GM12878 (cell line): ENCODE results near the gene CELSR1.

ENCODE experiments used
- CREB1 ChIP-seq: IDR thresholded peaks from 2 replicates; pipeline ENCODE4 v1.6.1; 2012; ENCODE audit warnings: low read depth, mild to moderate bottlenecking, inconsistent platforms
- CTCF ChIP-seq, 3 experiments: IDR thresholded peaks in 2 of 3; conservative IDR thresholded peaks in 1 of 3; 2 replicates each; pipeline ENCODE4 v1.5.1; 2011; ENCODE audit warnings: low read depth in 3 of 3, low read length in 3 of 3, mild to moderate bottlenecking in 3 of 3, control low read depth in 2 of 3, moderate library complexity in 2 of 3, inconsistent platforms in 1 of 3, mixed read lengths in 1 of 3; ENCODE audit not compliant: control insufficient read depth in 2 of 3, insufficient read depth in 1 of 3; ENCODE audit errors: extremely low read depth in 1 of 3
- GATAD2B ChIP-seq: fragments of 450-650 bp; conservative IDR thresholded peaks from 2 replicates; pipeline ENCODE4 v1.6.1; 2017; ENCODE audit warnings: low read depth, mild to moderate bottlenecking, moderate library complexity
- NR2C2 ChIP-seq: IDR thresholded peaks from 2 replicates; pipeline ENCODE4 v1.6.1; 2011; ENCODE audit warnings: borderline replicate concordance, low read depth; ENCODE audit not compliant: control insufficient read depth, insufficient read length

DNA sequence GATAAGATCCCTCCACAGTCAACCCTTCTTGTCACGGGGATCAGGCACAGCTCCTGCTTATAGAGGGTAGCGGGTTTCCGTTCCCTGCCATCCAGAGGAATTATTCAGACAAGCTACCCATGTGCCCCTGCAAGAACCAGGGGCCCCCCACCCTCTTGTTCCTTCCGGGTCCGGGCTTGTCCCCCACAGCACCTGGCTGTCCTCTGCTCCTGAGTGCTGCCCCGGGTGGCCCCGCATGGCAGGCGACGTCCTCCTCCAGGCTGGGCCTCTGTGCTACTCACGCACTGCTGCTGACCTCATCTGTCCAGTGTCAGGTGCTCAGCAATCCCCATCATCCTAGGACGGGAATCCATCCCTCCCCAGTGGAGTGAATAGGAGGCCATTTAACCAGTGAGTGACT lies 24.7 kb downstream of the CELSR1 start:
- no peak for TF ChIP-seq CTCF (IDR thresholded peaks at IDR 0.05 in 2 of 3, conservative IDR thresholded peaks at IDR 0.05 in 1 of 3; ENCODE audit: control insufficient read depth in 2 of 3, extremely low read depth in 1 of 3, insufficient read depth in 1 of 3, low read depth in 3 of 3, low read length in 3 of 3)
- no peak for TF ChIP-seq GATAD2B
- TF ChIP-seq NR2C2 = no peak
- TF ChIP-seq CREB1 = no peak
